PFSK-1 (cell line): ENCODE data around the gene ANAPC16.

Experiments used
- POLR2AphosphoS5 ChIP-seq: IDR thresholded peaks from 2 replicates; pipeline ENCODE4 v1.6.1; 2012; ENCODE audit warnings: low read depth, mild to moderate bottlenecking, control low read depth, low read length, moderate library complexity
- REST ChIP-seq, 2 experiments: IDR thresholded peaks; 2 replicates each; pipeline versions ENCODE4 v1.6.1 to v1.8.0; 2011 to 2012; ENCODE audit warnings: low read depth in 2 of 2, low read length in 2 of 2, control low read depth in 1 of 2, inconsistent platforms in 1 of 2, mild to moderate bottlenecking in 1 of 2, moderate library complexity in 1 of 2; ENCODE audit not compliant: insufficient read depth in 1 of 2
- SIN3A ChIP-seq: IDR thresholded peaks from 2 replicates; pipeline ENCODE4 v1.6.1; 2012; ENCODE audit warnings: mild to moderate bottlenecking, low read length, moderate library complexity, borderline replicate concordance; ENCODE audit not compliant: insufficient read depth
- TAF1 ChIP-seq: IDR thresholded peaks from 2 replicates; pipeline ENCODE4 v1.6.1; 2012; ENCODE audit warnings: low read length, control low read depth, borderline replicate concordance; ENCODE audit not compliant: insufficient read depth

- TF ChIP-seq POLR2AphosphoS5 = no peak
- TF ChIP-seq TAF1 = no peak
- no peak for TF ChIP-seq REST (IDR thresholded peaks at IDR 0.05; ENCODE audit: insufficient read depth in 1 of 2, low read depth in 2 of 2, low read length in 2 of 2)
- no peak for TF ChIP-seq SIN3A
Measured at GRCh38 chr10:72167118-72167517, 48.7 kb upstream of the ANAPC16 start.
